HepG2 (cell line): ENCODE measurements around the gene RGMA.

Experiments
- CTCF ChIP-seq: sonication (generic); formaldehyde crosslinking; IDR thresholded peaks from 2 replicates; pipeline ENCODE4 v1.5.0; 2020; ENCODE audit warnings: mild to moderate bottlenecking, missing genetic modification reagents, moderate library complexity
- GABPA ChIP-seq, 2 experiments: IDR thresholded peaks; 2 replicates each; pipeline ENCODE4 v1.6.1; 2011 to 2016; ENCODE audit warnings: low read depth in 2 of 2, low read length in 1 of 2, missing biosample characterization in 1 of 2, missing genetic modification characterization in 1 of 2
- MXD1 ChIP-seq: sonication (generic); formaldehyde crosslinking; IDR thresholded peaks from 2 replicates; pipeline ENCODE4 v1.4.0; 2020; ENCODE audit warnings: mild to moderate bottlenecking, missing genetic modification reagents
- NR1H2 ChIP-seq: sonication (generic); formaldehyde crosslinking; IDR thresholded peaks from 2 replicates; pipeline ENCODE4 v1.8.1; 2022; ENCODE audit warnings: low read depth, missing genetic modification reagents, borderline replicate concordance
- RELA ChIP-seq: sonication (generic); formaldehyde crosslinking; IDR thresholded peaks from 2 replicates; pipeline ENCODE4 v1.4.0; 2020; ENCODE audit warnings: missing genetic modification reagents
- TF ChIP-seq, protein P1 (sequence below): IDR thresholded peaks from 2 replicates; pipeline ENCODE4 v1.6.1; 2016; ENCODE audit warnings: low read depth, borderline replicate concordance

DNA sequence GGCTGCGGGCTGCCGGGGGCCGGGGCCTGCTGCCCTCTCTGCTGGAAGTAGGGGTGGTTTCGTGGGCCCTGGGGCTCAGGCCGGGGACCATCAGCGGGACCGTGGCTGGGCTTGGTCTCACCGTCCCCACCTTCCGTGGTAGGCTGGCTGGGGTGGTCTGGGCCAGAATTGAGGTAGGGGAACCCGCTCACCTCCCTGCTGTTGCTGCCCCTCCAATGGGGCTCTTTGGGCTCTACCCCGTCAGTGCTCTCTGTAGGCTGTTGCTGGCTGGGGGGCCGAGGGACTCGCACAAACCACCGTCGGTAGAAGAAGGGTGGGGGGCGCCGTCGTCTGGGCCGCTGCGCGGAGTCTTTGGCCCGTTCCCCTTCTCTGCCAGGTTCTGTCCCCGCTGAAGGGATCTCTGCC lies 23.4 kb downstream of the RGMA start:
- no peak for TF ChIP-seq NR1H2 (CRISPR knock-in tag)
- TF ChIP-seq RELA (CRISPR knock-in tag) = no peak
- TF ChIP-seq, protein P1, sequence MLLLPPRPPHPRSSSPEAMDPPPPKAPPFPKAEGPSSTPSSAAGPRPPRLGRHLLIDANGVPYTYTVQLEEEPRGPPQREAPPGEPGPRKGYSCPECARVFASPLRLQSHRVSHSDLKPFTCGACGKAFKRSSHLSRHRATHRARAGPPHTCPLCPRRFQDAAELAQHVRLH (CRISPR knock-in tag) = no peak
- no peak for TF ChIP-seq MXD1
- TF ChIP-seq CTCF (CRISPR knock-in tag) = no peak
- TF ChIP-seq GABPA (IDR thresholded peaks at IDR 0.05; ENCODE audit: low read depth, low read length) = no peak
- TF ChIP-seq GABPA (CRISPR knock-in tag; IDR thresholded peaks at IDR 0.05; ENCODE audit: low read depth) = no peak
